Suppressor macrophage (primary cell): ENCODE data around the gene RAB44.
A peak's percentile ranks its signal among the peaks of the same experiment; 100 is the strongest.

Experiments used
- DNase-seq, 4 experiments: peaks; one replicate each; pipeline ENCODE4 v3.0.0-alpha.2; 2020 to 2022

The RAB44 gene

GRCh38 chr6:36733300-36733699 is 35.7 kb downstream of the RAB44 start:
- DNase-seq, result peak in 1 of 4 experiments; percentile 2

- no peak for DNase-seq
Measured at GRCh38 chr6:36734486-36735060, 36.9 kb downstream of the RAB44 start.

GRCh38 chr6:36735110-36736071 is 37.8 kb downstream of the RAB44 start:
- DNase-seq, result peak; percentile 54 to 83 (median 74)

GRCh38 chr6:36737043-36737785 is 39.6 kb downstream of the RAB44 start:
- no peak for DNase-seq

GRCh38 chr6:36738108-36738507 is 40.5 kb downstream of the RAB44 start:
- DNase-seq, result no peak

- DNase-seq, result no peak
Measured at GRCh38 chr6:36739947-36740817, 42.6 kb downstream of the RAB44 start.

GRCh38 chr6:36740818-36741179 is 43.2 kb downstream of the RAB44 start:
- no peak for DNase-seq

- no peak for DNase-seq
Measured at GRCh38 chr6:36742146-36742545, 44.5 kb downstream of the RAB44 start.

- no peak for DNase-seq
Measured at GRCh38 chr6:36743032-36743431, 45.4 kb downstream of the RAB44 start.

GRCh38 chr6:36743538-36744303 is 46.1 kb downstream of the RAB44 start:
- DNase-seq, result no peak

GRCh38 chr6:36744304-36744673 is 46.7 kb downstream of the RAB44 start:
- no peak for DNase-seq

GRCh38 chr6:36745283-36745682 is 47.7 kb downstream of the RAB44 start:
- DNase-seq, result no peak

GRCh38 chr6:36745836-36746235 is 48.2 kb downstream of the RAB44 start:
- DNase-seq, result no peak

- no peak for DNase-seq
Measured at GRCh38 chr6:36746251-36746650, 48.6 kb downstream of the RAB44 start.

GRCh38 chr6:36749829-36750489 is 52.3 kb downstream of the RAB44 start:
- no peak for DNase-seq

- no peak for DNase-seq
Measured at GRCh38 chr6:36751091-36751490, 53.5 kb downstream of the RAB44 start.

- DNase-seq, result peak in 2 of 4 experiments; percentile 16 to 42
Measured at GRCh38 chr6:36751833-36752186, 54.2 kb downstream of the RAB44 start.

GRCh38 chr6:36752187-36752885 is 54.7 kb downstream of the RAB44 start:
- peak in 3 of 4 experiments; percentile 19 to 31 (median 27) for DNase-seq

- peak; percentile 70 to 84 (median 79) for DNase-seq
Measured at GRCh38 chr6:36752886-36753506, 55.4 kb downstream of the RAB44 start.
